ENCODE results near the gene KRTAP10-1.
"Not testable (repeated sequence)": the region's sequence is repeated elsewhere in the genome, so short reads cannot be mapped to it uniquely, and the experiment has no call there.

Gene KRTAP10-1, protein sequence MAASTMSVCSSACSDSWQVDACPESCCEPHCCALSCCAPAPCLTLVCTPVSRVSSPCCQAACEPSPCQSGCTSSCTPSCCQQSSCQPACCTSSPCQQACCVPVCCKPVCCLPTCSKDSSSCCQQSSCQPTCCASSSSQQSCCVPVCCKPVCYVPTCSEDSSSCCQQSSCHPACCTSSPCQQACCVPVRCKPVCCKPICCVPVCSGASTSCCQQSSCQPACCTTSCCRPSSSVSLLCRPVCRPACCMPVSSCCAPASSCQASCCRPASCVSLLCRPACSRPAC

DNA sequence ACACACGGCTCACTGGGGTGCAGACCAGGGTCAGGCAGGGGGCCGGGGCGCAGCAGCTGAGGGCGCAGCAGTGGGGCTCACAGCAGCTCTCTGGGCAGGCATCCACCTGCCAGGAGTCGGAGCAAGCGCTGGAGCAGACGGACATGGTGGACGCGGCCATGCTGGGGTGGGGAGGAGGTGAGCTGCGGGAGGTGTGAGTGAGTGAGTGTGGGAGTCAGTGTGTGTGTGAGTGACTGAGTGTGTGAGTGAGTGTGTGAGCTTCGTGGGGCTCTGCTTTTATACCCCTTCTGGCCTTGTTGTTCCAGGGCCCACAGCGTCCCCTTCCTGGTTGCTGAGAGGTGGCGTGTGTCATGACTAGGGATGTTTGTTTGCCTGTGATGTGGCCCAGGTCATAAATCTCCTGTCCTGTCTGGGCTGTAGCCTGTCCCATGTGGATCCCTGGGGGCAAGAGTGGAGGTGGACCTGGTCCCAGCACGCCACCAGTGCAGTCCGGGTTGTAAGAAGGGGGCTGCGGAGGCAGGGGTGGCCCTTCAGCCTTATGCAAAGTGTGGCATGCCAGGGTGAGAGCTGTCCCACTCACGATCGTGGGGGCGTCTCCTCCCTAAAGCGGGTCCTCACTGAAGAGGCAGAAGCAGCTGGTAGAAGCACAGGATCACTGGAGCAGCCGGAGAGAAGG is at the start of gene KRTAP10-1:
TSS of gene KRTAP10-1 (minus strand) at position 205 of the 676 bp plus-strand sequence. CDS start at position 160, 45 bp downstream.
- no peak for DNase-seq (ENCODE audit: low read depth)

DNA sequence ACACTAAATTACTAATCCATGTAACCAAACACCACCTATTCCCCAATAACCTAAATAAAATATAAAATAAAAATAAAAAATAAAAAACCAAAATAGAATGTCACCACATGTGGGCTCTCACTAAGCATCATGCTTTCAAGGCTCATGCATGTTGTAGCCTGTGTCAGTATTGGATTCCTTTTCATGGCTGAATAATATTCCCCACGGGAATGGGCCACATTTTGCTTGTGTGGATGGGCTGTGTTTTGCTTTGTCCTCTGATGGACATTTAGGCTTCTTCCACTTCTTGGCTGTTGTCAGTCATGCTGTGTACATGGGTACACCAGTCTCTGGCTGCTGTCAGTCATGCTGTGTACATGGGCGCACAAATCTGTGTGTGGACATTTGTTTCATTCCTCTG is 49.1 kb upstream of the KRTAP10-1 start:
- DNase-seq (ENCODE audit: low read depth): no peak

DNA sequence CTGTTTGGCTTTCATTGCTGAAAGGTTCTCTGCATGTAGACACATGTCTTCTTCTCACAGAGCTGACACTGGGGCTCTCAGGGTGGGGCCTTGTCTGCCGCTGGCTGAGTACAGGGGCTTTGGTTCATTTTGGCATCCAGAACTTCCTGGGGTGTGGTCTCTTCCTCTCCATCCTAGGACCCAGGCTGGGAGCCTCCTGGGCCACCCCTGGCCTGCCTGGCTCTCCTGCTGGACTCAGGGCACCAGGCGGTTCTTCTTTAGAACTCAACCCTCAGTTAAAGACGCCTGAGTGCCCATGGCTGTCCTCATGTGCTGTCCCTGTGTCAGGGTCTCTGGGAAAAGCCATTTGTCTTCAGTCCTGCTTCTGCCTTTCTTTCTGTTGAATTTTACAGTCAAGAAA is 45.9 kb upstream of the KRTAP10-1 start:
- DNase-seq (ENCODE audit: low read depth): no peak

DNA sequence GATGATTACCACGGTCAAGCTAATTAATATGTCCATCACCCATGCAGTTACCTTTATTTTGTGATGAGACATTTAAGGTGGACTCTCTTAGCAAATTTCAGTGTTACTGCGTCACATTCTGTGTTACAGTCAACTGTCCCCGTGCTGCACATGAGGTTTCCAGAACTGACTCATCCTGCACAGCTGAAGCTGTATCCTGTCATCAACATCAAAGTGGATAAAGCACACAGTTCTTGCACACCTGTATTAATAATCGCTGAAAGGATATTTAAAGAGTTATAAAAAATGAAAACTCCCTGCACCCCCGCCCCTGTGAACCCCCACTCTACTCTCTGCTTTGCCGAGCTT is 43.8 kb upstream of the KRTAP10-1 start:
- no peak for DNase-seq (ENCODE audit: low read depth)

DNA sequence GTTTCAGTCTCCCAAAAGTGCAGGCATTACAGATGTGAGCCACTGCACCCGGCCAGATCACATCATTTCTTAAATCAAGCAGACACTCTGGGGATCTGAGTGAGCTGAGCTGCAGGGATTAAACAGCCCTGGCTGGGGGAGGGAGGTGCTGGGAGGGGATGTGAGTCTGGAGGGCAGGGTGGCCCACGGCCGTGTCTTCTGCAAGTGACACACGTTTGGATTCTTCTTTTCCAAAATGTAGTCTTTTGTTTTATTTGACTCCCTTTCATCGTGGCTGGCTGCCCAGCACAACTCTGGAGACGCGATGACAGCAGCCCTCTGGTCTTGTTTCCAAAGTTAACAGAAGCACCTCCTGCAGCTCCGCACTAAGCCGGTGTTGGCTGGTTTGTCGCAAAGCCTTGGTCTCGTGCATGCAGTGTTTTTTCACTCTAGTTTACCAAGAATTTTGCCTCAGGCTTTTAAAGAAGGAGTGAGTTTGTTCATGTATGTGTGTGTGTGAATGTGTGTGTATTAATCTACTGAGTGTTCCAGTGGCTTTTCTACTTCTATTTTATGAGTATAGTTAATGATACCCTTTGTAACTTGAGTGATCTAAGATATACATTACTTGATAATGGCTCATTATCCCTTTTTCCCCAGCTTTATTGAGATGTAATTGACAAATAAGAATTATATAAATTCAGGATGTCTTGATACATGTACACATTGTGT is 43.2 kb upstream of the KRTAP10-1 start:
- no peak for DNase-seq (ENCODE audit: low read depth)

DNA sequence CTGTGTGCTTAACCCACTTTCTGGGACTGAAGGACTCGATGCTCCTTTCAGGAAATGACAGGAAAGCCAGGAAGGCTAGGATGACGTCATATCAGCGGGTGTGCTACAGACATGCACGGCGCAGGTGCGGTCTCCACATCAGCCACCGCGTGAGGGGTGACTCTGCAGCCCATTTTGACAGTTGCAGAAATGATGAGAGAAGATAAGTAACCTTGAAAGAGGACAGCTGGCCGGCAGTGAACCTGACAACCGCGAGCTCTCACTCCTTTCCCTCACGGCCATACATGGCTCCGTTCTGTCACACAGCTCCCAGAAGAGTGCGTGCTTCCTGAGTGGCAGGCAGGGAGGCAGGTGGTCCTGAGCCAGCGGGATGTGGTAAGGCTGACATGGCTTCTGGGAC is 42.1 kb upstream of the KRTAP10-1 start:
- no peak for DNase-seq (ENCODE audit: low read depth)

DNA sequence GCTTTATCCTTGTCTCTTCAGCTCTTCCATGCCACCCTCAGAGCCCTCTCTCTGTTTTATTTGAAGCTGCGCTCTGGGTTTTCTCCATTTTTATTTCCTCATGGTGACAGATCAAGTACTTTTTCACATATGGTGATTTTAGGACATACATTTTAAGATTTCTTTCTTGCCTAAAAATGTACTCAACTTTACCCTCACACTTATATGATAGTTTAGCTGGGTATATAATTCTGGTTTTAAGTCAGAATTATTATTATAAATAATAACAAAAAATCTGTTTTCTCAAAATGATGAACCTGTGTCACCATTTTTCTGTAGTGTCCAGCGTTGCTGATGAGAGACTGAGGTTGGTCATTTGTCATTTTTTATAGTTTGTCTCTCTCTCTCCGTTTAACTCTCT is 41.2 kb upstream of the KRTAP10-1 start:
- DNase-seq (ENCODE audit: low read depth): no peak

DNA sequence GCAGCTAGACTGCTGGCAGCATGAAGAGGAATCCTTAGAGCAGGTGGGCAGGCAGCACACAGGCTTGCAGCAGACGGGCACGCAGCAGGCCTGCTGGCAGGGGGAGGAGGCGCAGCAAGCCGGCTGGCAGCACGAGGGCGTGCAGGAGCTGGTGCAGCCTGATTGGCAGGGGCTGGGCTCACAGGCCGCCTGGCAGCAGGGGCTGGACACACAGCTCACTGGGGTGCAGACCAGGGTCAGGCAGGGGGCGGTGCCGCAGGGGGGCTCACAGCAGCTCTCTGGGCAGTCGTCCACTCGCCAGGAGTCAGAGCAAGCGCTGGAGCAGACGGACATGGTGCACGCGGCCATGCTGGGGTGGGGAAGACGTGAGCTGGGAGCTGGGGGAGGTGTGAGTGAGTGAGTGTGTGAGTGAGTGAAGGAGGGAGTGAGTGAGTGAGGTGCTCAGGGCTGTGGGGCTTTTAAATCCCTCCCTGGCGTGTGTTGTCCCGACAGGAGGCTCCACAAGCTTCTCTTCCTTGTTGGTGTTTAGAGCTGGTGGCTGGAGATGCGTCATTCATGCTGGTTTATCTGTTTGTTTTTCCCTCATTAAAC is 40.3 kb upstream of the KRTAP10-1 start, which contains the start of gene KRTAP10-5:
TSS of gene KRTAP10-5 (minus strand) at position 374 of the 591 bp plus-strand sequence. CDS start at position 348, 26 bp downstream.
- DNase-seq (ENCODE audit: low read depth): not testable (repeated sequence)

DNA sequence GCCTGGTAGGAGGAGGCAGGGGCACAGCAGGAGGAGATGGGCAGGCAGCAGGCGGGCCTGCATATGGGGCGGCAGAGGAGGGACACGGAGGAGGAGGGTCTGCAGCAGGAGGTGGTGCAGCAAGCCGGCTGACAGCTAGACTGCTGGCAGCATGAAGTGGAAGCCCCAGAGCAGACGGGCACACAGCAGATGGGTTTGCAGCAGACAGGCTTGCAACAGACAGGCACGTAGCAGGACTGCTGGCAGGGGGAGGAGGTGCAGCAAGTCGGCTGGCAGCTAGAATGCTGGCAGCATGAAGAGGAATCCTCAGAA is 39.8 kb upstream of the KRTAP10-1 start:
- DNase-seq (ENCODE audit: low read depth): no peak

DNA sequence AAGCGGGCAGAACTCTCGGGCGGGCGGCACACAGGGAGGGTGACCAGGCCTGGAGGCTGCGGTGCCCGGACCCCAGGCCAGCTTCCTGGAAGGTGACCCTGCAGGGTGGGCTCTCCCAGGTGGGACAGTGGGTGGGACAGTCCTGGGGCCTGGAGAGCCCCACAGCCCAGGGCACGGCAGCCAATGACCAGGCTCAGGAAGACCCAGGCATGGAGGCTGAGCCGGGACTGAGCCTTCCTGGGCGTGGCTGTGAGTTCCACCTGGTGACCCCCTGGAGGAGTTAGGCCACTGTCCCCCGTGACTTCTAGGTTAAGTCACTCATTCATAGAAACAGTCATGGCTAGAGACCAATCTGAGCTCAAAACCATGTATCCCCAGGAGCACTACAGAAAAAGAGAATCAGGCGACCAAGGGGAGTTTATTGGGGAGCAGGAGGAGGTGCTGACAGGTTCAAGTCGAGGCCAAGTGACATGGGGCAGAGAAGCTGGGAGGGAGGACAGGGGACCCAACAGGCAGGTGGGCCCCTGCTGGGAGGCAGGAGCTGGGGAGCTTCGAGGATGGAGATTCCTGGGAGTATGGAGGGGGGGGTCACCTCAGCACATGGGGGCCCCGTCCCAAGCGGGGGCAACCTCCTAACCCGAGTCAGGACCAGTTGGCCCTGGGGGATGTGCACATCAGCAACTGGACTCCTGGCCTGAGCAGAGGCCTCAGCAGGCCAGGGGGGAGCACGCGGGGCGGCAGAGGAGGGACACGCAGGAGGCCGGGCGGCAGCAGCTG is 39.2 kb upstream of the KRTAP10-1 start:
- no peak for DNase-seq (ENCODE audit: low read depth)

DNA sequence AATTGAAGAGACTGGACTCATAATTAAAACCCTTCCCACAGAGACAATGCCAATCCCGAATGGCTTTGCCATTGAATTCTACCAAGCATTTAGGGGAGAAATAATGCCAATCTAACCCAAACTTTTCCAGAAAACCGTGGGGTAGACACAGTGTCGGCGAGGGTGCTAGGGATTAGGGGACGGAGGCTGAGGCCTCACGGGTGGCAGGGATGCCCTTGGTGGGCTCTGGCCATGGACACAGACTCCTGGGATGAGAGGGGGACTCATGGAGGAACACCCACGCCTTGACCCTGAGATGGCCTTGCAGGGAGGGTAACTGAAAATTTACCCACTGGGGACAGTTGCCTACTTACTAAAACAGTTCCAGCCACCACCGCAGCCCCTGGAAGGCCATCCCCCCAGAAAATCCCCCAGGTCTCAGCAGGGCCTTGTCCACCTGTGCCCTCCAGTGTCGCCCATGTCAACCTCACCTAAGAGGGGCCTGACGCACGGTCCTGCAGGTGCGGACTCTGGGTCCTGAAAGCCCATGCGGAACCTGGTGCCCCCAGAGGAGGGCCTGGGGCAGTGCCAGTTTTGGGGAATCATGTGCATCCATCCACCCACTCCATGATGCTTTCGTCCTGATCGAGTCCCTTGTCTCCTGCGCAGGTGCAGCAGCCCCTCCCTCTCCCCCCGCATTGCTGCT is 38.5 kb upstream of the KRTAP10-1 start:
- no peak for DNase-seq (ENCODE audit: low read depth)

DNA sequence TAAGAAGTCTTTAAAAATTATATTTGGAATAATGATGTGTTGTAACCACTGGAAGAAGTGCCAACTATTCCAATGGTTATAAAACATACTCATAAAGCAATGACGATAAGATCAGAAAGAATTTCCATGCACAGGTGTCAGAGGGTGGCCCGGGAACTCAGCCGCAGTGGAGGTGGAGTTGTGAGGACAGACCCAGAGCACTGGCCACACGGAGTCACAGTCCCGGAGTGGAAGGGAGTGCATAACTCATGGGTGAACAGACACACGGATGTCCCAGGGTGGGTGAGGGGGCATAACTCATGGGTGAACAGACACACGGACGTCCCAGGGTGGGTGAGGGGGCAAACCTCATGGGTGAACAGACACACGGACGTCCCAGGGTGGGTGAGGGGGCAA is 36.0 kb upstream of the KRTAP10-1 start:
- no peak for DNase-seq (ENCODE audit: low read depth)

DNA sequence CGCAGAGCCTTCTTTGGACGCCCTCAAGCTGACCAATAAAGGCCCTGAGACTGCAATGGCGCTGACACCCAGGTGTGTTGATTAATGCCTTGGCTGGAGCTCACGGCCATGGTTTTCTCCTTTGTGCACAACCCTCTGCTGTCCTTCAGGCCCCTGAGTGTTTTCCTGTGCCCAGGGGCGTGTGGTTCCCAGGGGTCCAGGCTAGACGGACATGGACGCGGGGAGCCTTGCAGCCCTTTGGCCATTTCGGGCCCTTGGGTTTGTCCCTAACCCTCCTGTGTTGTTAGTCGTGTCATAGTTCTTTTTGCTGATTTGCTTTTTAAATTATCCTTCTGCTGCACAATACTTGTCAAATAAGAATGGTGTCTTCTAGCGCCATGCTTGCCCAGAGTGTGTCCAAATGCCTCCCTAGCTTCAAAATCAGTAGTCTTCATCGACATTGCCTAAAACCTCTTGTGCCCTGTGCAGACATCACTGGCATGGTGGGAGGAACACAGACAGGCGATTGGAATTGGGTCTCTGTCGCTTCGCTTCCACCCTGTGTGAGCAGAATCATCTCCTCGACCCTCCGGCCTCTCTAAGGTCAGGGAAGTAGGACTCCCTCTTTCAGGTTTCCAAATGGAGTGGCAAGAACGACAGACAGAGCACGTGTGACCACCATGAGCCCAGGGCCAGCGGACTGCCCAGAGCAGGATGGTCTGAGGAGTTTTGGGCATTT is 35.5 kb upstream of the KRTAP10-1 start:
- no peak for DNase-seq (ENCODE audit: low read depth)

DNA sequence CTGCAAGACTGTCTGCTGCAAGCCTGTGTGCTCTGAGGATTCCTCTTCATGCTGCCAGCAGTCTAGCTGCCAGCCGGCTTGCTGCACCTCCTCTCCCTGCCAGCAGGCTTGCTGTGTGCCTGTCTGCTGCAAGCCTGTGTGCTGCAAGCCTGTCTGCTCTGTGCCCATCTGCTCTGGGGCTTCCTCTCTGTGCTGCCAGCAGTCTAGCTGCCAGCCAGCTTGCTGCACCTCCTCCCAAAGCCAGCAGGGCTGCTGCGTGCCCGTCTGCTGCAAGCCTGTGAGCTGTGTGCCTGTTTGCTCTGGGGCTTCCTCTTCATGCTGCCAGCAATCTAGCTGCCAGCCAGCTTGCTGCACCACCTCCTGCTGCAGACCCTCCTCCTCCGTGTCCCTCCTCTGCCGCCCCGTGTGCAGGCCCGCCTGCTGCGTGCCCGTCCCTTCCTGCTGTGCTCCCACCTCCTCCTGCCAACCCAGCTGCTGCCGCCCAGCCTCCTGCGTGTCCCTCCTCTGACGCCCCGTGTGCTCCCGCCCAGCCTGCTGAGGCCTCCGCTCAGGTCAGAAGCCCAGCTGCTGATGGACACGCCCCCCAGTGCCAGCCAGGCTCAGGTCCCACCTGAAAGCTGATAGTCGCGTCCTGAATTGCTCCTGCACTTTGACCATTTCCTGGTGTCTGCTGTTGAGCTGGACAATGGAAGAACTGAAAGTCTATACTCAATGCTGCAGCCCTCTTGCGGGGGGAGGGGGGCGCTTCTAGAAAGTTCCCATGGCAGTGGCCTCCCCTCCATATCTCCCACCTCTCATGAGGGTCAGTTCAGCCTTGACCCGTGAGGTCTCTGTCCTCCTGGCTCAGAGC is 34.7 kb upstream of the KRTAP10-1 start:
- DNase-seq (ENCODE audit: low read depth): no peak

DNA sequence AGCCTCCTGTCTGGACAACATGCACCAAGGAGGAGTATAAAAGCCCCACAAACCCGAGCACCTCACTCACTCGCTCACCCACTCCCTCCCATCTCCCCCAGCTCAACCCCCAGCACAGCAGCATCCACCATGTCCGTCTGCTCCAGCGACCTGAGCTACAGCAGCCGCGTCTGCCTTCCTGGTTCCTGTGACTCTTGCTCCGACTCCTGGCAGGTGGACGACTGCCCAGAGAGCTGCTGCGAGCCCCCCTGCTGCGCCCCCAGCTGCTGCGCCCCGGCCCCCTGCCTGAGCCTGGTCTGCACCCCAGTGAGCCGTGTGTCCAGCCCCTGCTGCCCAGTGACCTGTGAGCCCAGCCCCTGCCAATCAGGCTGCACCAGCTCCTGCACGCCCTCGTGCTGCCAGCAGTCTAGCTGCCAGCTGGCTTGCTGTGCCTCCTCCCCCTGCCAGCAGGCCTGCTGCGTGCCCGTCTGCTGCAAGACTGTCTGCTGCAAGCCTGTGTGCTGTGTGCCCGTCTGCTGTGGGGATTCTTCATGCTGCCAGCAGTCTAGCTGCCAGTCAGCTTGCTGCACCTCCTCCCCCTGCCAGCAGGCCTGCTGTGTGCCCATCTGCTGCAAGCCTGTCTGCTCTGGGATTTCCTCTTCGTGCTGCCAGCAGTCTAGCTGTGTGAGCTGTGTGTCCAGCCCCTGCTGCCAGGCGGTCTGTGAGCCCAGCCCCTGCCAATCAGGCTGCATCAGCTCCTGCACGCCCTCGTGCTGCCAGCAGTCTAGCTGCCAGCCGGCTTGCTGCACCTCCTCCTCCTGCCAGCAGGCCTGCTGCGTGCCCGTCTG is 33.8 kb upstream of the KRTAP10-1 start, which contains the start of gene KRTAP10-4:
TSS of gene KRTAP10-4 (plus strand) at position 100 of the 827 bp plus-strand sequence. CDS start at position 130, 30 bp downstream.
- not testable (repeated sequence) for DNase-seq (ENCODE audit: low read depth)

DNA sequence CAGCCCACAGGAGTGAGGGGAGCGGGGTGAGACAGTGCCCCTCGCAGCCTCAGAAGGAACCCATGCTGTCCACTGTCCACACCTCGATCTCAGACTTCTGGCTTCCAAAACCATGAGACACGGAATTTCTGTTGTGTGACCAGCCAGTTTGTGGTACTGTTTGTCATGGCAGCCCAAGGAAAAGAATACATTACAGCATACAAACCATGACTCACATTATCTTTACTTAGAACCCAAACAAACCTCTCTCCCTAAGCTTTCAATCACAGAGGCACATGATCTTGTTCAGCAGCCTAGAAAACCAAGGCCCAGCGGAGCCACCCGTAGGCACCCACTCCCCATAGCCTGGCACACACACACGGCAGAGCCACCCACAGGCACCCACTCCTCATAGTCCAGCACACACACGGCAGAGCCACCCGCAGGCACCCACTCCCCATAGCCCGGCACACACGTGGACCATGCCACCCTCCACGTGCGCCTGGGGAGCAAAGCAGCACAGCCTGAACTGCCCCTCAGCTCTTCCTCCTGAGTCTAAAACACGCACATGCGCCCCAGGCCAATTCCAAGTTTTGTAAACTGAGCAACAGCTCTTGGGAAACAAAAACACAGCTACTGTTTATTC is 33.1 kb upstream of the KRTAP10-1 start:
- DNase-seq (ENCODE audit: low read depth): peak; percentile 7

DNA sequence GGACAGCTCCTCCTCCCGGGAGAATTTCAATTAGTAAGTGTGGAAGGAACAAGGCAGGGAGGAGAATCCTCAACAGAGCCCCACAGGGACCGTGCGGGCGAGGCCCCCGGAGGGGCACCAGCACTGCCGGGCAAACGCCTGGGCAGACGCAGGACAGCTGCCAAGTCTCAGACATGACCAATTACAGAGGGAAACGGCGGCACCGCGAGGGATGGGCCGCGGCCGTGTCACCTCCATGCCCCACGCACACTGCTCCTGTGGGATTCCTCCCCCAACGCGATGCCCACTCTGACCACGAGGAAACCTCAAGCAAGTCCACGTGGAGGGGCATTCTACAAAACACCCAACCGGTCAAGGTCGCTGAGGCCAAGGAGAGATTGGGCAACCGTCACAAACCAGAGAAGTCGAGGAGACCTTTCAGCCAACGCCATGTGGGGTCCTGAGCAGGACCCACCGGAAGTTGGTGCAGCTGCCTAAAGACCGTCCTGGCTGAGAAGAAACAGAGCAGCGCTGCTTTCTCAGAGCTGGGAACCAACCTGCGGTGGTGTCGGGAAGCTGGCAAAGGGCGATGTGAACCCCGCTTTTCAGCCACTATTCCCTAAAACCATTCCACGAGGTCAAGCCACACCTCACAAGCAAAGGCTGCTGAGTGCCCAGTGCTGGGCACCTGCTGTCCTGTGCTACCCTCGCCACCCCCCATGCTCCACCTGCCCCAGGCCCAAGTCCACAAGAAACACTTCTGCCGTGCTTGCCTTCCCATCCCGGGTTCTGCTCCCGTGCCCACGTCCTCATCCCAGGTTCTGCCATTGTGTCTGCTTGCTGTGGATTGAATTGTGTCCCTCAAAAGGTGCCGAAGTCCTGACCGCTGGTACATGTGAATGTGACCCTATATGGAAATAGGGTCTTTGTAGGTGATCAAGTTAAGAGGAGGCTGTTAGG is 32.1 kb upstream of the KRTAP10-1 start:
- DNase-seq (ENCODE audit: low read depth): no peak
